Kidney epithelial cell (primary cell): ENCODE results near the gene PLIN1. TPM values are rescaled to one million over a fixed set of nuclear protein-coding genes. Genes with fewer than 3 reads are reported as not detected.

Source experiments
- DNase-seq: peaks from one replicate; pipeline ENCODE4 v3.0.0-alpha.2; 2010; ENCODE audit warnings: low read depth
- H3K27me3 ChIP-seq: 2 replicates; pipeline ENCODE4 v1.6.0; 2011; ENCODE audit warnings: low read length; ENCODE audit not compliant: control insufficient read depth, insufficient read depth
- H3K36me3 ChIP-seq: 2 replicates; pipeline ENCODE4 v1.5.1; 2011; ENCODE audit warnings: low read length; ENCODE audit not compliant: control insufficient read depth, insufficient read depth
- H3K4me3 ChIP-seq: 2 replicates; pipeline ENCODE4 v1.5.1; 2011; ENCODE audit warnings: low read depth, mild to moderate bottlenecking, control low read depth, low read length
- total RNA-seq: library from RNA; depleted of rRNA; stranded (reverse); fragments of >200 nt; gene quantifications from 2 replicates; pipeline ENCODE4 v1.2.3, GENCODE V29; 2015
- TF ChIP-seq, protein P1 (sequence below): IDR thresholded peaks from 2 replicates; pipeline ENCODE4 v1.5.1; 2011; ENCODE audit warnings: mild to moderate bottlenecking, moderate library complexity, low read length, control low read depth, inconsistent platforms; ENCODE audit not compliant: insufficient read depth, poor library complexity, severe bottlenecking

The PLIN1 gene
- total RNA-seq, 1 donor from 2014 or later: 0.08 TPM

- Histone ChIP-seq H3K4me3 (no peak overlapping the region), H3K36me3 (no peaks in the 10 kb centered on the region), H3K27me3 (no peaks in the 10 kb centered on the region)
- TF ChIP-seq, protein P1, sequence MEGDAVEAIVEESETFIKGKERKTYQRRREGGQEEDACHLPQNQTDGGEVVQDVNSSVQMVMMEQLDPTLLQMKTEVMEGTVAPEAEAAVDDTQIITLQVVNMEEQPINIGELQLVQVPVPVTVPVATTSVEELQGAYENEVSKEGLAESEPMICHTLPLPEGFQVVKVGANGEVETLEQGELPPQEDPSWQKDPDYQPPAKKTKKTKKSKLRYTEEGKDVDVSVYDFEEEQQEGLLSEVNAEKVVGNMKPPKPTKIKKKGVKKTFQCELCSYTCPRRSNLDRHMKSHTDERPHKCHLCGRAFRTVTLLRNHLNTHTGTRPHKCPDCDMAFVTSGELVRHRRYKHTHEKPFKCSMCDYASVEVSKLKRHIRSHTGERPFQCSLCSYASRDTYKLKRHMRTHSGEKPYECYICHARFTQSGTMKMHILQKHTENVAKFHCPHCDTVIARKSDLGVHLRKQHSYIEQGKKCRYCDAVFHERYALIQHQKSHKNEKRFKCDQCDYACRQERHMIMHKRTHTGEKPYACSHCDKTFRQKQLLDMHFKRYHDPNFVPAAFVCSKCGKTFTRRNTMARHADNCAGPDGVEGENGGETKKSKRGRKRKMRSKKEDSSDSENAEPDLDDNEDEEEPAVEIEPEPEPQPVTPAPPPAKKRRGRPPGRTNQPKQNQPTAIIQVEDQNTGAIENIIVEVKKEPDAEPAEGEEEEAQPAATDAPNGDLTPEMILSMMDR: no peak
- DNase-seq: no peak
These were observed 1.8 kb downstream of the PLIN1 start for GRCh38 chr15:89677381-89677780.

DNA sequence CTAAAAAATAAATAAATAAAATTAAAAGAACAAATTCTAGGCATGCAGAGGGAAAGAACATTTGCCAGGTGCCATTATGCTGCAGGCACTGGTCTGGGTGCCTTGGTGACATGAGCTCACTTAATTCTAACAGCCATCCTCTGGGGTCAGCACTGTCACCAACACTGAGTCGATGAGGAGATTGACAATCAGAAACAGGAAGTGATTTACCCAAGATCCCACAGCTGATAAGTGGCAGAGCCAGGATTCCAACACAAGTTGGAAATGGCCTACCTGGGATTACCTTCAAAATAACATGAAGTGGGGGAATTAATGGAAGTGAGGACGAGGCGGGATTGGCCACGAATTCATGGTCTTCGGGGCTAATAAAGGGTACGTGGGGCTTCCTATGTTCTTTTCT is 3.6 kb downstream of the PLIN1 start:
- H3K36me3 ChIP-seq: no peaks in the 10 kb centered on the region
- no peak for DNase-seq
- TF ChIP-seq, protein P1: no peak
- H3K4me3 ChIP-seq: no peak overlapping the region
- H3K27me3 ChIP-seq: no peaks in the 10 kb centered on the region

GRCh38 chr15:89674526-89674925 is 4.6 kb downstream of the PLIN1 start:
- H3K36me3 ChIP-seq: no peaks in the 10 kb centered on the region
- TF ChIP-seq, protein P1: no peak
- DNase-seq: no peak
- H3K27me3 ChIP-seq: no peaks in the 10 kb centered on the region
- no peak overlapping the region for H3K4me3 ChIP-seq

DNA sequence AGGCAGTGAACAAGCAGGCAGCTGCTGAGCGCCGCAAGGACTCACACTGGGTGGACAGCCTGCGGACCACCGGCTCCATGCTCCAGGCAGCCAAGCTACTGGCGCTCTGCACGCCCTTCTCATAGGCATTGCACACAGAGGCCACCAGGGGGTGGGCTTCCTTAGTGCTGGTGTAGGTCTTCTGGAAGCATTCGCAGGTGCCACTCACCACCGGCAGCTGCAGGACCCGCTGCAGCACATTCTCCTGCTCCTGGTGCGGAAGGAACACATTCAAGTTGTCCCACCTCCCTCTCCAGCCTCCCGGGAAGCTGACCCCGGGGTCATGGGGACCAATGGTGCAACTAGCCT is 6.0 kb downstream of the PLIN1 start:
- no peak overlapping the region for H3K4me3 ChIP-seq
- H3K36me3 ChIP-seq: no peaks in the 10 kb centered on the region
- TF ChIP-seq, protein P1: peak; percentile 59
- no peaks in the 10 kb centered on the region for H3K27me3 ChIP-seq
- DNase-seq: no peak

- no peak for DNase-seq
- Histone ChIP-seq H3K36me3 (no peaks in the 10 kb centered on the region), H3K27me3 (no peaks in the 10 kb centered on the region), H3K4me3 (no peak overlapping the region)
- TF ChIP-seq, protein P1: no peak
These were observed 6.7 kb downstream of the PLIN1 start for GRCh38 chr15:89672221-89673164.

GRCh38 chr15:89671687-89672086 is 7.5 kb downstream of the PLIN1 start:
- Histone ChIP-seq H3K27me3 (no peaks in the 10 kb centered on the region), H3K36me3 (no peaks in the 10 kb centered on the region), H3K4me3 (no peak overlapping the region)
- TF ChIP-seq, protein P1: no peak
- DNase-seq: no peak
